ENCODE data around the gene SLMAP.

SLMAP gene

GRCh38 chr3:57949344-57949743, 193.2 kb downstream of the SLMAP start:
- no peak overlapping the region for H2AFZ ChIP-seq (ENCODE audit: low read depth, low read length, severe bottlenecking)
- H3K9me2 ChIP-seq (replicated peaks; ENCODE audit: insufficient read depth, low read length) = no peaks in the 10 kb centered on the region
- H3K9me3 ChIP-seq (ENCODE audit: insufficient read depth, low read length) = no peaks in the 10 kb centered on the region
- H4K20me1 ChIP-seq (ENCODE audit: low read depth, low read length) = no peaks in the 10 kb centered on the region
- H3K4me3 ChIP-seq (ENCODE audit: insufficient read depth, low read length, poor library complexity, severe bottlenecking) = no peak overlapping the region
- no peak overlapping the region for H3K9ac ChIP-seq (ENCODE audit: low read length)
- H3K27ac ChIP-seq (ENCODE audit: low read depth, low read length) = no peak overlapping the region
- H3K27me3 ChIP-seq (ENCODE audit: low read length) = no peaks in the 10 kb centered on the region
- no peaks in the 10 kb centered on the region for H3K79me2 ChIP-seq (ENCODE audit: insufficient read depth, low read length)
- H3F3A ChIP-seq (ENCODE audit: insufficient read depth) = no peaks in the 10 kb centered on the region
- no peaks in the 10 kb centered on the region for H3K36me3 ChIP-seq (ENCODE audit: low read length)
- TF ChIP-seq EZH2phosphoT487 (conservative IDR thresholded peaks at IDR 0.05; ENCODE audit: low read length) (no peak), CTCF (IDR thresholded peaks at IDR 0.05; ENCODE audit: insufficient read depth, low read length, poor library complexity, severe bottlenecking) (no peak)
- H3K4me2 ChIP-seq (ENCODE audit: low read depth, low read length, poor library complexity, severe bottlenecking) = no peak overlapping the region

- no peak overlapping the region for H3K4me2 ChIP-seq (ENCODE audit: low read depth, low read length, poor library complexity, severe bottlenecking)
- H3K9me3 ChIP-seq (ENCODE audit: insufficient read depth, low read length) = no peaks in the 10 kb centered on the region
- H3K79me2 ChIP-seq (ENCODE audit: insufficient read depth, low read length) = no peaks in the 10 kb centered on the region
- no peak overlapping the region for H3K9ac ChIP-seq (ENCODE audit: low read length)
- H3K27me3 ChIP-seq (ENCODE audit: low read length) = no peaks in the 10 kb centered on the region
- H3F3A ChIP-seq (ENCODE audit: insufficient read depth) = no peaks in the 10 kb centered on the region
- TF ChIP-seq CTCF (IDR thresholded peaks at IDR 0.05; ENCODE audit: insufficient read depth, low read length, poor library complexity, severe bottlenecking) (no peak), EZH2phosphoT487 (conservative IDR thresholded peaks at IDR 0.05; ENCODE audit: low read length) (no peak)
- H3K9me2 ChIP-seq (replicated peaks; ENCODE audit: insufficient read depth, low read length) = no peaks in the 10 kb centered on the region
- no peak overlapping the region for H3K27ac ChIP-seq (ENCODE audit: low read depth, low read length)
- H4K20me1 ChIP-seq (ENCODE audit: low read depth, low read length) = no peaks in the 10 kb centered on the region
- no peak overlapping the region for H2AFZ ChIP-seq (ENCODE audit: low read depth, low read length, severe bottlenecking)
- no peak overlapping the region for H3K4me3 ChIP-seq (ENCODE audit: insufficient read depth, low read length, poor library complexity, severe bottlenecking)
- no peaks in the 10 kb centered on the region for H3K36me3 ChIP-seq (ENCODE audit: low read length)
These were observed 193.9 kb downstream of the SLMAP start for GRCh38 chr3:57949785-57950615.

- no peaks in the 10 kb centered on the region for H3K9me3 ChIP-seq (ENCODE audit: insufficient read depth, low read length)
- H3K27me3 ChIP-seq (ENCODE audit: low read length) = no peaks in the 10 kb centered on the region
- H3K9me2 ChIP-seq (replicated peaks; ENCODE audit: insufficient read depth, low read length) = no peaks in the 10 kb centered on the region
- H3K36me3 ChIP-seq (ENCODE audit: low read length) = no peaks in the 10 kb centered on the region
- no peaks in the 10 kb centered on the region for H3F3A ChIP-seq (ENCODE audit: insufficient read depth)
- no peak overlapping the region for H3K9ac ChIP-seq (ENCODE audit: low read length)
- no peak overlapping the region for H3K27ac ChIP-seq (ENCODE audit: low read depth, low read length)
- no peak for TF ChIP-seq EZH2phosphoT487 (conservative IDR thresholded peaks at IDR 0.05; ENCODE audit: low read length)
- no peak overlapping the region for H3K4me3 ChIP-seq (ENCODE audit: insufficient read depth, low read length, poor library complexity, severe bottlenecking)
- H3K79me2 ChIP-seq (ENCODE audit: insufficient read depth, low read length) = no peaks in the 10 kb centered on the region
- no peaks in the 10 kb centered on the region for H4K20me1 ChIP-seq (ENCODE audit: low read depth, low read length)
- no peak overlapping the region for H3K4me2 ChIP-seq (ENCODE audit: low read depth, low read length, poor library complexity, severe bottlenecking)
- H2AFZ ChIP-seq (ENCODE audit: low read depth, low read length, severe bottlenecking) = no peak overlapping the region
These were observed 195.2 kb downstream of the SLMAP start for GRCh38 chr3:57951066-57951882.
